Caki2 (cell line): Measurements from ENCODE around the gene SMDT1. TPM values are rescaled to one million over a fixed set of nuclear protein-coding genes. Genes with fewer than 3 reads are reported as not detected.

Experiments
- DNase-seq: peaks from one replicate; pipeline ENCODE4 v3.0.0-alpha.2; 2015; ENCODE audit warnings: low read depth
- in situ Hi-C: cut with HindIII; loops from 2 replicates; pipeline ENCODE4 v1.10.0; 2016; ENCODE audit warnings: low sequenced_read_pairs, low pct_unique_long_range_greater_than_20kb, mixed read lengths
- total RNA-seq: library from RNA; depleted of rRNA; stranded (reverse); fragments of >200 nt; shearing (Covaris generic); gene quantifications from 2 replicates; pipeline ENCODE4 v1.2.3, GENCODE V29; 2014; ENCODE audit warnings: low replicate concordance; rRNA removed

The SMDT1 gene, protein sequence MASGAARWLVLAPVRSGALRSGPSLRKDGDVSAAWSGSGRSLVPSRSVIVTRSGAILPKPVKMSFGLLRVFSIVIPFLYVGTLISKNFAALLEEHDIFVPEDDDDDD
- 18.9 and 19.9 TPM in 2 replicates for total RNA-seq

DNA sequence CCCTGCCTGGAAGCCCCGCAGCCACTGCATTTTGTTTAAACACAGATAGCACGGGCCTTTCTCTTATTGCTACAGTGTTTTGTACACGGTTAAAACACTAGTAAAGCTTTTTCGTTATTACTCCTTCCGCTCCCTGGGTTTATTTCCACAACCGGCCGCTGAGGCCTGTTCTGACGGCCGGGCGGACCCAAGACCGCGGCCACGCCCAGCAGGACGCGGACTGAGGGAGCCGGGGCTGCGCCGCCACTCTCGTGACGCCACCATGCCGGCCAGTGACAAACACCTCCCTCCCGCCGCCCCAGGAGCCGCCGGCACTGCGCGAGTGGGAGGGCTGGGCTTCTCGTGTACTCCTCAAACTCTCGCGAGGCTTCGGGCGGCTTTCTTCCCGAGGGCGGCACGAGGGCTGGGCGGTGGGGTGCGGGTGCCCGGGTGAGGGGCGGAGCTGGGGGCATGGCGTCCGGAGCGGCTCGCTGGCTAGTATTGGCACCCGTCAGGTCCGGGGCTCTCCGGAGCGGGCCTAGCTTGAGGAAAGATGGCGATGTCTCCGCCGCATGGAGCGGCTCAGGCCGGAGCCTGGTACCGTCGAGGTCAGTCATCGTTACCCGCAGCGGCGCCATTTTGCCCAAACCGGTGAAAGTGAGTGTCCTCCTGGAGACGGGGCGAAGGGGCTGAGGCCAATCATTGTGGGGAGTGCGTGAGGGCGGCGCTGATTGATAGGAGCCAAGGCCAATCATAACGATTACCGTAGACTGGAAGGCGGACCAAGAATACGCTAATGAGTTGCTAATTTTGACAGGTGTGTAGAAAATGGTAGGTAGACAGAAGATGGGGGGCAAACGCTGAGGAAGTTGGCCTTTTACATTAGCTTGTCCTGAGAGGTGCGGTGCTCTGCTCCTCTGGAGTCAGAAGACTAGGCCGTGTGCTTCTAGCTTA lies at the start of gene SMDT1:
Gene SMDT1 (plus strand): TSS at position 382 of the 933 bp plus-strand sequence. CDS start 69 bp downstream, at position 451.
- in situ Hi-C loops = loop anchor here (25.0 kb wide), 1 partner anchor 108 kb away; no protein-coding TSS in a partner anchor

DNA sequence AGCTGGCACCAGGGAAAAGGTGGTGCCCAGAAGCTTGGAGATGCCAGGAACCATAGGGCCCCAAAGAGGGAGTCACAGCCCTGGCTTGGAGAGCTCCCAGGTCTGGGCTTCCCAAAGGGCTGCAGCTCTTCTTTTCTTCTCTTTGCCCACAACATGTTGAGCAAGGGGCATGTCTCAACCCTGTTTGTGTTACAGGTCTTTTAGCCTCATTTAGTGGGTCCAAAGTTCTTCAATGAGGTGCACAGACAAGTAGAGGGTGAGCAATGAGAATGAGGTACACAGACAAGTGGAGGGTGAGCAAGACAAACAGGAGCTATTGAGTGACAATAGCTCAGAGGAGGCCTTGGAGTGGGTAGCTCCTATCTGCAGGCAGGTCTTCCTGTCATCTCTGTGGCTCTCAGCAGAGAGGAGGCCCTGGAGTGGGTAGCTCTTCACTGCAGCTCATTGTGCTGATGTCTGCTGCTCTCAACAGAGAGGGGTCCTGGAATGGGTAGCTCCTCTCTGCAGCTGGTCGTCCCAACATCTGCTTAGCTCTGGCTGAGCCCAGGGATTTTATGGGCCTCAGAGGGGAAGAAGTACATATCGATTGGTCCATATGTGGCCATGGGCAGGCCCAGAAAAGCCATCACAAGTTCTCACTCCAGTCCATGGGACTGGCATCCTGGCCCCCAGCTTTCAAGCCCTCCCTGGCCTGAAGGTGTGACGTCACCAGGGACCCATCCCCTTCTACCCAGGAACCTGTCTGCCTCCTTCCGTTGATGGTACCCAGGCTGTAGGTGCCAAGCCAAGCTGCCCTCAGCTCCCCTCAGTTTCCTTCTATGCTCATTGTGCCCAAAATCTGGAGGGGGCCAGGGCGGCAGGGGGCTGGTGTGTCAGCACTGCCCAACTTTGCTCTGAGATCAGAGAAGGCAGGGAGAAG lies 46.0 kb upstream of the SMDT1 start:
- in situ Hi-C loops = no loop called here
- DNase-seq = no peak

More for the DNA sequence above, at the start of gene SMDT1:
- peak; percentile 99 for DNase-seq

DNA sequence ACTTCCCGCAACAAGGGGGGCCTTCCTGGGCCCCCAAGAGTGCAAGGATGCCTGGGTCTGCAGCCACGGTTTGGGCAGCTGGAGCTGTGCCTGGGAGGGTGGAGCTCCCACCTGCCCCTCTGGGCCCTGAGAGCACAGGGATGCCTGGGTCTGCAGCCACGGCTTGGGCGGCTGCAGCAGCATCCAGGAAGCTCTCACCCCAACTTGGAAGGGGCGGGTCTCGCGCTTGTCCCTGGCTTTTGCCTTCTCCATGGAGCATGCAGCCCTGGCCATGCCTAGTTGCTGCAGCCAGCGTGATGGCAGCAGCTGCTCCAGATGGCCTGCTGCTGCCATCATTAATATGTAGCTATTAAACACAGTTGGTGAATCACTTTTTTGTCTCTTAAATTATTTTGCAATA lies 44.2 kb upstream of the SMDT1 start:
- in situ Hi-C loops = no loop called here
- DNase-seq = no peak

DNA sequence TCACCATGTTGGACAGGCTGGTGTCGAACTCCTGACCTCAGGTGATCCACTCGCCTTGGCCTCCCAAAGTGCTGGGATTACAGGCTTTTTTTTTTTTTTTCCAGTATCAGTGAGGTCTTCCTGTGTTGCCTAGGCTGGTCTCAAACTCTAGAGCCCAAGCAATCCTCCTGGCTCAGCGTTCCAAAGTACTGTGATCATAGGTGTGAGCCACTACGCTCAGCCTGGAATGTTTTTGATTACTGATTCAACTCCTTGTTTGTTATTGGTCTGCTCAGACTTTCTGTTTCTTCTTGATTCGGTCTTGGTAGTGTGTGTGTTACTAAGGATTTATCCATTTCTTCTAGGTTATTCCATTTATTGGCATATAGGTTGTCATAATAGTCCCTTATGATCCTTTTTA lies 40.2 kb upstream of the SMDT1 start:
- DNase-seq = no peak
- in situ Hi-C loops = no loop called here

DNA sequence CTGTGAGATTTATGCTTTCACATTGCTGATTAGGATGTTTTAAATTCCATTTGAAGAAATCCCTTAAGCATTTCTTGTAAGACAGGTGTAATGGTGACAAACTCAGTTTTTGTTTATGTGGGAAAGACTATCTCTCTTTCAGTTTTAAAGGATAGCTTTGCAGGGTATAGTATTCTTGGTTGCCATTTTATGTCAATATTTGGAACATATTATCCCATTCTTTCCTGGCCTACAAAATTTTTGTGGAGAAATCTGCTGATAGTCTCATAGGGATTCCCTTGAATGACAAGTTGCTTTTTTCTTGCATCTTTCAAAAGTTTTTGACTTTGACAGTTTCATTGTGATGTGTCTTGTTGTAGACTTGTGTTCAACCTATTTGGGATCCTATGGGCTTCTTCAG lies 37.7 kb upstream of the SMDT1 start:
- in situ Hi-C loops = no loop called here
- no peak for DNase-seq

DNA sequence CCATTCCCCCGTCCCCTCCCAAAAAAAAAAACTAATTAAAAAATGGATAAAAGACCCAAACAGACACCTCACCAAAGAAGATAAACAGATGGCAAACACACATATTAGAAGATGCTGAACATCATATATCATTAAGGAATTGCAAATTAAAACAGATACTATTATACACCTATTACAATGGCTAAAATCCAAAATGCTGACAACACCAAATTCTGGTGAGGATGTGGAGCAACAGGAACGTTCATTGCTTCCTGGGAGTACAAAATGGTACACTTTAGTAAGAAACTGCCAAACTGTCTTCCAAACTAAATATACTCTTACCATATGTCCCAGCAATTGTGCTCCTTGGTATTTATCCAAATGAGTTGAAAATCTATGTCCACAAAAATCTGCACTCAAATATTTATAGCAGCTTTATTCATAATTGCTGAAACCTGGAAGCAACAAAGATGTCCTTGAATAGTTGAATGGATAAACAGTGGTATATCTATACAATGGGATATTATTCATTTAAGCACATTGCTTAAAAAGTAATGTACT lies 28.8 kb upstream of the SMDT1 start:
- no peak for DNase-seq
- in situ Hi-C loops = no loop called here

DNA sequence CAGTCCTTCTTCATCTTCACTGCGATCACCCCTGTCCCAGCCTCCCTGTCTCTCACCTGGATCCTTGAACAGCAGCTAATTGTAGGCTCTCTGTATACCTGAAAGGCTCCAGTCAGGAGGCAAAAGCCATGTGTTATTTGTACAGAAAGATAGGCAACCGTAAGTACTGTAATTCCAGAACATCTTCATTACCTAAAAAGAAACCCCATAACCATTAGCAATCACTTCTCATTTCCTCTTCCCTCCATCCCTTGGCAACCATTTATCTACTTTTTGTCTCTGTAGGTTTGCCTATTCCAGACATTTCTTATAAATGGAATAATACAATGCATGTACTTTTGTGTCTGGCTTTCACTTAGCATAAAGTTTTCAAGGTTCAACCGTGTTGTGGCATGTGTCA lies 26.7 kb upstream of the SMDT1 start:
- in situ Hi-C loops = no loop called here

DNA sequence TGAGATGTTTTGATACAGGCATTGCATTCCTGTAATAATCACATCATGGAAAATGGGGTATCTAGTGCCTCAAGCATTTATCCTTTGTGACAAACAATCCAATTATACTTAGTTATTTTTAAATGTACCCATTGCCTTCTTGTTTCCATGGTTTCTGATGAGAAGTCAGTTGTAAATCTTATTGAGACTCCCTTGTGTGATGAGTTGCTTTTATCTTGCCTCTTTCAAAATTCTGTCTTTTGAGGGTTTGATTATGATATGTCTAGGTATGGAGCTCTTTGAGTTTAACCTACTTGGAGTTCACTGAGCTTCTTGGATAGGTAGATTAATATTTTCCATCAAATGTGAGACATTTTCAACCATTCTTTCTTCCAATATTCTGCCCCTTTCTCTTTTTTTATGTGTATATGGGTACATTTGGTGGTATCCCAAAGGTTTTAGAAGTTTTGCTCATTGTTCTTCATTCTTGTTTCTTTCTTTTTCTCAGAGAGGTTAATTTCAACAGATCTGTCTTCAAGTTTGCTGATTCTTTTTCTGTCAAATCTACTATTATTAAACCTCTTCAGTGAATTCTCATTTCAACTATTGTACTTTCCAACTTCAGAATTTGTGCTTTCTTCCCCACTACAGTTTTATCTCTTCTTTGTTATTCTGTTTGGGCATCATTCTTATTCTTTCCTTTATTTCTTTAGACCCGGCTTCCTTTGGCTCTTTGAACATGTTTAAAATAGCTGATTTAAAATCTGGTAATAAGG lies 22.6 kb upstream of the SMDT1 start:
- in situ Hi-C loops = no loop called here
- no peak for DNase-seq

More for the DNA sequence above, 26.7 kb upstream of the SMDT1 start:
- DNase-seq = no peak

DNA sequence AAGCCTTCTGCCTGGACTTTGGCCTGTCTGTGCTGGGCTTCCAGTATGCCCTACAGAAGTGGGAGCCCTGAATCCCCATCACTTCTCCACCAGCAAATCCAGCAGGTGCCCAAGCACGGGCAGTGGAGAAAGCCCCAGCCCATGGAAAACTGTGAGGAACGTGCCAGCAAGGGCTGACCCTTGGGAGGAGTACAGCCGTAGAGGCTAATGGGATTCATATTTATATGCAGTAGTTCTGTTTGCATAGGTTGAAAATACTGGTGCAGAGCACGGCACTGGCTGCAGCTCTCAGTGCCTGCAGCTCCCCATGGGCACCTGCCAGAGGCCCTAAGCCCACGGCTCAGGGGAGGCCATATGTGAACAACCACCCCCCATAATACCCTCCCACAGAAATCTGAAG lies 19.0 kb upstream of the SMDT1 start:
- in situ Hi-C loops = no loop called here
- no peak for DNase-seq

DNA sequence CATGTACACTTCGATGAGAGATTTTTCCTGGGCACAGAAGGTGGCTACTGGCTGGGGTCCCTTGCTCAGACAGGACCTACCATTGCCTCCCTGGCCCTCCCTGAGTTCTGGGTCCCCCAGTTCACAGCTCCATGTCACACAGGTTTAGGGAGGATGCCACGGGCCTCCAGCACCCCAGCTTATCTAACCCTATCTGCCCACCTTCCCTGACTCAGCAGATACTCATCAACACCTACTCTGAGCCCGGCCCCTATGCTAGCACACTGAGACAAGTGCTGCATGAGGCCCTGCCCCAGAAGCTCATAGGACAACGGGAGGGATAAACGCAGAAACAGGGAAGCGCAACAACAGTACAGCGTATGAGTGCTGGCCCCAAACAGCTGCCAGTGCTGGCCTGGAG lies 18.5 kb upstream of the SMDT1 start:
- in situ Hi-C loops = no loop called here
- no peak for DNase-seq

DNA sequence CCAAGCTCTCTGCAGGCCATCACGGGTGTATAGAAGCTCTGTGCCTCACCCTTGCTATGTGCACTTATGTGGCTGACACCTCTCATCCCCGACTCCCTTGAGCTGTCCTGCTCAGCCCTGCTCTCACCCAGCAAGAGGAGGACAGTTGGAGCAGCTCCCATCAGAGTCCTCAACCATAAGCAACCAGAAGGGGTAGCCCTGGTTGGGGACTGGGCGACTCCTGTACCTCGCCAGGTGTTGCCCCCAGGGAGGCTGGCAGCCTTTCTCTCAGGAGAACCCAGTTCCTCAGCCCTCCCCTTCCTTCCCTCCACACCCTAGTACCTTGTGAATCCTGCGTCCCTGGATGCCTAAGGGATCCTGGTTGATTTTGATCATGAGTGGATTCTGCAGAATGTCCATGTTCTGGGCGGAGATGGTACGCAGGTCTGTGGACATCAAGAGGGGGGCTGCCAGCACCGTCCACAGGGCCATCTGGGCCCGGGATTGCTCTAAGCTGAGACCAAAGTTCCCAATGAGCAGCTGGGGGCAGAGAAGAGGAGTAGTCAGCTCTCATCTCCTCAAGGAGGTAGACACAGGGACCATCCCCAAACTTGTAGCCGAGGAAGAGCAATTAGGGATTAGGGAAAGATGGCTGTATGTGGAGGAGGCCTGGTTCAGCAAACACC lies 16.9 kb upstream of the SMDT1 start:
- in situ Hi-C loops = no loop called here
- no peak for DNase-seq

DNA sequence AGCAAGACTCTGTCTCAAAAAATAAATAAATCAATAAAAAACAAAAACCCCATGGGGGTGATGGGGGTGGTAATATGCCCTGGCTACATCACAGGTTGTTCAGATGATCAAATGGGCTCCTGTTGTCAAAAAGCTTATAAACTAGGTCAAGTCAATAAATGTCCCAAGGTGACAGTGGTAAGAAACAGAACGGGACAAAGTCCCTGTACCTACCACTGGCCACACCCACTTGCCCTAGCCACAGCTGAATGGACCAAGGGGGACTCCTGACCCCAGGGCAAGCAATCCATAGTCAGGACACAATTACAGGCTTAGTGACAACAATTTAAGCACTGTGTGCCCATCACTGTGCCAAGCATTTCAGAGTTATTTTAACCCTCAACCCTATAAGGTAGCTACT lies 14.9 kb upstream of the SMDT1 start:
- in situ Hi-C loops = no loop called here
- no peak for DNase-seq

DNA sequence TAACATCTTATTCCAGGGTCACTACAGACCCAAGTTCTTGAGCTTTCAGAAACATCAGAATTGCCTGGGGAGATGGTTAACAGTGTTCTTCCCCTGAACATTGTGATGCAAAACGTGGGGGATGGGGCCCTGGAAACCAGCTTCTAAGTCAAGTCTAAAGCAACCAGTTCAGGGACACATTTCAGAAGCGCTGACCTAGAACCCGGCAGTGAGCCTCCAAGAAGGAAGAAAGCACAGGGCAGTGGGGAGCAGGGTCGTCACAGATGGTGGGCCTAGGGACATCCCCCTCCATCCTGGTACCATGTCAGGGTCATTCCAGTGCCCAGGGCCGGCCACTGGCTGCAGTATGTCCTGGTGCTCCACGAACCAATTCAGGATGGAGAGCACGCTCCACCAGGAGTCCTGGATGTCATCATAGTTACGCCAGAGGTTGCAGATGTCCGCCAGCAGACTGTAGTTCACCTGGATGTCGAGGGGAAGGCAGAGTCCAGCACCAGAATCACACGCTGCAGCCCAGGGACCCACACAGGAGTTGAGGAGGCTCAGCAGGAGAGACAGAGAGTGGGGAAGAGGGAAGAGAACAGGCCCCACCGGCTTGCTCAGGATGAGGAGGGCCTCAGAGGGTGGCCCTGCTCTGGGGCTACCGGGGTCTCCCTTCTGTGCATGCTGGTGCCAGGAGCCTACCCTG lies 13.9 kb upstream of the SMDT1 start:
- DNase-seq = no peak
- in situ Hi-C loops = no loop called here

DNA sequence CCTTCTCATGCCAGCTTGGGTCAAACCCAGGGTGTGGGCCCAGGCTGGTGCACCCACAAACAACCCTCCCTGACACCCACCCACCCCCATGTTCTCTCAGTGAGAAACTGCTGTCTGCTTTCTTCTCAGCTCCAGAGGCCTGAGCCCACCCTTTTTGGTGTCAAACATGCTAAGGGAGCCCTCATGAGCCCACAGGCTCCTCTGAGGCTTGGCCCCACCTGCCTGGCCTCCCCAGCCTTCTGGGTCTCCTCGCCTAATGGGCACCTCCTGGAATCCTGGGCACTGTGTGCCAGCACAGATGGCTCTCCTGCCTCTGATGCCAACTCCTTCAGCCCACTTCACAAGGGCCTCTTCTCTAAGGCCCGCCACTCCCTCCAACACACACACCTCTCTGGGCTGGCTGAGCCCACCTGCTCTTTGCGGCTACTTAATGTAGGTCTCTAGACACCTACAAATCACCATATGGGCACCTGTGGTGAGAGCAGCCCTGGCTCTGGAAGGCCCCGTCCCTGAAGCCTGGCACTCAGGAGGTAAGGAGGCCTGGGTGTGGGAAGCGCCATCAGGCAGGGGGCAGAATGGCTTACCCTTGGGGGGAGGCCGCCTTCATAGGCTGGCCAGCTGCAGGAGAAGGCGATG lies 13.3 kb upstream of the SMDT1 start:
- no peak for DNase-seq
- in situ Hi-C loops = no loop called here

DNA sequence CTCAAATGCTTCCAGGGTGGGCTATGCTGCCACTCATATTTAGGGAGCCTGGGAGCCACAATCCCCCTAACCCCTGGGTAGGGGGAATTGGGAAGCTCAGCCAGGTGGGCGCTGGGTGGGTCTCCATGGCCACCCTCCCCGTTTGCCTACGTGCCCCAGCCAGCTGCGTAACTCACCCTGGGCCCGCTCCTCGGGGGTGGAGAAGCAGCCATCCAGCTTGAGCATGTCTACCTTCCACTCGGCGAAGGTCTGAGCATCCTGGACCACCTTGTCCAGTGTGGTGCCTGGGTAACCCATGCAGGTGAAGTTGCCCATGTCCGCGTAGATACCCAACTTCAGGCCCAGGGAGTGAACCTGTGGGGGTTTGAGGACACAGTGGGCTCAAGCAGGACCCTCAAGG lies 12.6 kb upstream of the SMDT1 start:
- DNase-seq = no peak
- in situ Hi-C loops = no loop called here

DNA sequence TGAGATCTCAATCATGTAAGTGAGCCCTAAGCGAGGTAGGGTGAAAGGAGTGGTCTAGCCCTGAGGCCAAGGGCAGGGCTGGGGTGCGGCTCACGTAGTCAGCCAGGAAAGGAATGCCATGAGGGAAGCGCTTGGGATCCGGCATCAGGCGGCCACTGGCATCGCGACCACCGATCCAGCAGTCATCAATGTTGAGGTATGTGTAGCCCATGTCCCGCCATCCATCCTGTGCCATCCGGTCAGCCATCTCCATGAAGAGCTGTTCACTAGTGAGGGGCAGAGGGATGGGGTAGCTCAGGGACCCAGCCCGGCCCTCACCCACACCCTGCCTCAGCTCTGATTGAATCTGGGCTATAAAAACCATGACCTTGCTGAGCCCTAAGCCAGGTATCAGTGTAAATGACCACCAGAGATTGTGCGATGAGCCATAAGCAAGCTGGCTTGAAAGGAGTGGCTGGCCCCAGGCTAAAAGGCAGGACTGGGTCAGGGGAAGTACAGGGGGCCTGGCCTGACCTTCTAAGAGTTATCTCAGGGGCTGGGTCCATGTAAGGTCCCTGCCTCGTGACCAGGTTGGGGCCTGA lies 11.7 kb upstream of the SMDT1 start:
- no peak for DNase-seq
- in situ Hi-C loops = no loop called here
